HEK293T (cell line): ENCODE results near the gene PRKCH.

Source experiments
- CTCF ChIA-PET: fragments of 350-600 bp; formaldehyde crosslinking; extraction: SDS; loops from one replicate; lab custom pipeline; 2021; ENCODE audit warnings: antibody characterized with exemption, inconsistent platforms; lab: Yijun Ruan, JAX
- POLR2A ChIA-PET: fragments of 350-600 bp; formaldehyde crosslinking; extraction: SDS; loops from one replicate; lab custom pipeline; 2020; ENCODE audit warnings: antibody characterized with exemption, inconsistent platforms; lab: Yijun Ruan, JAX
- DNase-seq: peaks from one replicate; pipeline ENCODE4 v3.0.0; 2012; ENCODE audit warnings: mixed read lengths; ENCODE audit errors: extremely low spot score
- ARNT ChIP-seq: fragments of 450-650 bp; IDR thresholded peaks from 2 replicates; pipeline ENCODE4 v1.6.1; 2017; ENCODE audit warnings: mild to moderate bottlenecking
- BHLHE40 ChIP-seq: fragments of 450-650 bp; IDR thresholded peaks from 2 replicates; pipeline ENCODE4 v1.6.1; 2016; ENCODE audit warnings: mild to moderate bottlenecking, moderate library complexity, borderline replicate concordance
- CTBP1 ChIP-seq: fragments of 450-650 bp; IDR thresholded peaks from 2 replicates; pipeline ENCODE4 v1.6.1; 2016; ENCODE audit warnings: borderline replicate concordance
- ELF4 ChIP-seq: fragments of 450-650 bp; IDR thresholded peaks from 2 replicates; pipeline ENCODE4 v1.6.1; 2017; ENCODE audit warnings: antibody characterized with exemption
- FOXA1 ChIP-seq: fragments of 450-650 bp; IDR thresholded peaks from 2 replicates; pipeline ENCODE4 v1.6.1; 2016; ENCODE audit warnings: mild to moderate bottlenecking
- FOXK2 ChIP-seq: fragments of 450-650 bp; IDR thresholded peaks from 2 replicates; pipeline ENCODE4 v1.6.1; 2016; ENCODE audit warnings: mild to moderate bottlenecking
- FOXM1 ChIP-seq: fragments of 450-650 bp; IDR thresholded peaks from 2 replicates; pipeline ENCODE4 v1.6.1; 2017; ENCODE audit warnings: mild to moderate bottlenecking, borderline replicate concordance
- HDGF ChIP-seq: fragments of 450-650 bp; IDR thresholded peaks from 2 replicates; pipeline ENCODE4 v1.6.1; 2017; ENCODE audit warnings: antibody characterized with exemption, borderline replicate concordance
- L3MBTL2 ChIP-seq: fragments of 450-650 bp; conservative IDR thresholded peaks from 2 replicates; pipeline ENCODE4 v1.6.1; 2016; ENCODE audit warnings: mild to moderate bottlenecking
- LEF1 ChIP-seq: fragments of 450-650 bp; IDR thresholded peaks from 2 replicates; pipeline ENCODE4 v1.6.1; 2017; ENCODE audit warnings: mild to moderate bottlenecking, borderline replicate concordance
- NFRKB ChIP-seq: fragments of 450-650 bp; IDR thresholded peaks from 2 replicates; pipeline ENCODE4 v1.6.1; 2016; ENCODE audit warnings: mild to moderate bottlenecking, moderate library complexity
- PKNOX1 ChIP-seq: fragments of 450-650 bp; IDR thresholded peaks from 2 replicates; pipeline ENCODE4 v1.6.1; 2016
- SP1 ChIP-seq: fragments of 450-650 bp; IDR thresholded peaks from 2 replicates; pipeline ENCODE4 v1.6.1; 2017
- SUZ12 ChIP-seq: fragments of 450-650 bp; IDR thresholded peaks from 2 replicates; pipeline ENCODE4 v1.6.1; 2016; ENCODE audit warnings: mild to moderate bottlenecking
- TARDBP ChIP-seq: fragments of 450-650 bp; IDR thresholded peaks from 2 replicates; pipeline ENCODE4 v1.6.1; 2016
- ZNF384 ChIP-seq: fragments of 450-650 bp; IDR thresholded peaks from 2 replicates; pipeline ENCODE4 v1.6.1; 2016

Gene PRKCH

GRCh38 chr14:61561104-61561503 is 239.7 kb downstream of the PRKCH start:
- POLR2A ChIA-PET = interaction anchor here (0.6 kb wide), 1 partner anchor 25 kb away, joined by 3 read pairs; no protein-coding TSS in a partner anchor
- CTCF ChIA-PET = interaction anchor here (0.6 to 1.5 kb wide), 5 partner anchors 9 to 807 kb away, joined by 3 to 6 read pairs (median 4); no protein-coding TSS in a partner anchor
- no peak for DNase-seq
- TF ChIP-seq TARDBP (no peak), NFRKB (no peak), FOXM1 (no peak), ARNT (no peak), FOXK2 (no peak), SUZ12 (no peak), CTBP1 (no peak), L3MBTL2 (no peak)

- TF ChIP-seq FOXA1 = no peak
- no peak for TF ChIP-seq CTBP1
- no peak for TF ChIP-seq ARNT
- TF ChIP-seq L3MBTL2 = no peak
- TF ChIP-seq FOXK2 = no peak
- TF ChIP-seq SP1 = no peak
- TF ChIP-seq NFRKB = no peak
- no peak for TF ChIP-seq HDGF
- TF ChIP-seq LEF1 = no peak
- no peak for TF ChIP-seq BHLHE40
- no peak for TF ChIP-seq SUZ12
- DNase-seq = no peak
- ChIA-PET CTCF (interaction anchor here (0.6 to 1.5 kb wide), 6 partner anchors 9 to 1313 kb away, joined by 3 to 5 read pairs (median 4); no protein-coding TSS in a partner anchor), POLR2A (interaction anchor here (1.1 kb wide), 3 partner anchors 25 to 200 kb away, joined by 3 read pairs; partner anchors contain the start of genes HIF1A and SNAPC1)
Measured at GRCh38 chr14:61561657-61562276, 240.4 kb downstream of the PRKCH start.

DNA sequence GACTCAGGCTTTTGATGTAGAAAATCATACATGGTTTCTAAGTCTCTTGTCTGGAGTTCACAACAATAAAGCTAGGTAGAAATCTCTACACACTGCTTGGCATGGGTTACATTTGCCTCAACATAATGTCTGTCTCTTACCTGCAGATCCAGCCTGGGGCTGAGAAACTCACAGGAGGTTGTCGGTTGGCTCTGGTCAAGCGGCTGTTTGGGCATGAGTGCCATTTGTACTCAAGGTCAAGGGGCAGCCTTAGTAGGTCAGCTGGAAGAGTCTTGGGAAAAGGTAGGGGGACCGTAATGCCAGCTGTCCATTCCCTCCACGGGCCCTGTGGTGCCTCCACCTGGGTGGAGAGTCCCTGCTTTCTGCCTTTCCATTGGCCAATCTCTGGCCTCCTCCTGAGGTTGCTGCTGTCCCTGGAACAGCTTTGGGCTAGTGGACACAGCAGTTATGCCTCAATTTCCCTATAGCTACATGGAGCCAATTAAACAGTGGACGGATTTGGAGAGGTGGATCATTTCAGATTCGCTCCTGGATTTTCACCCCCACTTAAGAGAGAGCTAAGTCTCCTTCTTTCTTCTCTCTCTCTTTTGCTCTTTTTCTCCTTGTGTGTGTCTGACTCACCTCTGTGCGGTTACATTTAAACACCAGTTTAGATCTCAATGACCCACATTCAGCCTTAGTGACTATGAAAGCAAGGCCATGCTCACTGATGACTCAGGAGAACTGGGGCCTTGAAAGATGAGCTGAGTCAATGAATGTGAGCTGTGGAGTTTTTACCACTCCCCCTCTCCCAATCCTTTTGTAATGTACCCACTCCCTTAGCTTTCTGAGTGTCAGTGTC is 241.2 kb downstream of the PRKCH start:
- POLR2A ChIA-PET = interaction anchor here (0.6 to 1.1 kb wide), 4 partner anchors 24 to 199 kb away, joined by 3 to 4 read pairs (median 3); partner anchors contain the start of genes HIF1A and SNAPC1
- DNase-seq = no peak
- no peak for TF ChIP-seq LEF1
- TF ChIP-seq ELF4 = no peak
- no peak for TF ChIP-seq L3MBTL2
- TF ChIP-seq FOXK2 = no peak
- no peak for TF ChIP-seq ZNF384
- TF ChIP-seq SP1 = no peak
- no peak for TF ChIP-seq TARDBP
- TF ChIP-seq SUZ12 = no peak
- no peak for TF ChIP-seq ARNT
- TF ChIP-seq BHLHE40 = no peak
- no peak for TF ChIP-seq HDGF
- TF ChIP-seq PKNOX1 = no peak
- no peak for TF ChIP-seq FOXM1
- TF ChIP-seq CTBP1 = no peak
- no peak for TF ChIP-seq FOXA1
- TF ChIP-seq NFRKB = no peak
- CTCF ChIA-PET = interaction anchor here (0.7 kb wide), 1 partner anchor 19 kb away, joined by 3 read pairs; no protein-coding TSS in a partner anchor

DNA sequence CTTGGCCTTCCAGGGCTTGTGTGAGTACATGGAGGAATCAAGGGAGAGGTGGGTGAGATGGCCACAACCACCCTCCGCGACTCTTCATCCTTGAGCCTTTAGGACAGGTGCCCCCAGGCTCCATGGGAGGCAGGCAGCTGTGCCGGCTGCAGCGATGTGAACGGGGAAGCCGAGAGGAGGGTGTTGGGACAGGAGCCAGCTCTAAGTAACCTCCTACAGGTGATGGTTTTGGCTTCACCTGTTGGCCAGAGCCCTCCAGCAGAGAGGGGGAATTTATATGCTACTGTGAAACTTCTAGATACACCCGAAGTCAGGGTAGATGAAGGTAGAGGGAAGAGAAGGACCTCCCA is 241.8 kb downstream of the PRKCH start:
- TF ChIP-seq TARDBP (no peak), L3MBTL2 (no peak), HDGF (no peak), ELF4 (no peak), PKNOX1 (no peak), FOXM1 (no peak), FOXA1 (no peak), SUZ12 (no peak), CTBP1 (no peak), ZNF384 (no peak), NFRKB (no peak), LEF1 (no peak), ARNT (no peak), FOXK2 (no peak), BHLHE40 (no peak), SP1 (no peak)
- CTCF ChIA-PET = interaction anchor here (0.7 kb wide), 1 partner anchor 19 kb away, joined by 3 read pairs; no protein-coding TSS in a partner anchor
- POLR2A ChIA-PET = interaction anchor here (0.6 to 1.1 kb wide), 2 partner anchors 132 to 199 kb away, joined by 3 to 4 read pairs; partner anchors contain the start of genes HIF1A and SNAPC1
- DNase-seq = no peak

DNA sequence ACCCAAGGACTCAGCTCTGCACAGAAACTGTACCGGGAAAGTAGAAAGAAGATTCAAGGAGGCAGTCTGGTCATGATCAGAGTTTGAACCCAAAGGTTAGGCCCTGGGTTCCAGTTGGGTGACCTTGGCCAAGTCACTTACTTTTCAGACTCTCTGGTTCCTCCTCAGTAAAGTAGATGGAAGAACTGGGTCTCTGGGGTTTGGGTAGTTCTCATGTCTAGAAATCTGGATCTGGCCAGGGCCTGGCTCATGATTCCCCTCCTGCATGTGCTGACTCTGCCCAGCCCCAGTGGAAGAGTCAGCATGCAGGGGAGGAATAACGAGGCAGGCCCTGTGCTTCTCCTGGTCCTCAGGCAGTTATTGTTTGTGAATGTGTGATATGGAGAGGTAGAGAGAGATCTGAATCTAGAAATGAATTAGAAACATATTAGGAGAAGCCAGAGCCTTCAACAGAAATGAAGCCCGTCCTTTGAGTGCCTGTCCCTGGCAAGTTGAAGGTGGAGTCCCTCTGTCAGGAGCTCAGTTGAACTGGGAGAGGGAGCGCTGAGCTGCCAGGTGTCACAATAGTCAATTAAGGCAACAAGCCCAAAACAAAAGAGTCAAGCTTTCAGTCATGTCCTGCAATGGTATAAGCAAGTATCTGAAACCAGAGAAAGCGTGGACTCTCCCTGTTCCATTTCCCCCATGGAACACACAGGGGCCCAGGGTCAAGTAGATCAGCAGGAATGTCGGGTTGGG is 242.7 kb downstream of the PRKCH start:
- TF ChIP-seq PKNOX1 (no peak), ZNF384 (no peak), TARDBP (no peak), SUZ12 (no peak)
- POLR2A ChIA-PET = no interaction called here
- CTCF ChIA-PET = no interaction called here
- DNase-seq = no peak
